HG03354 (cell line): Measurements from ENCODE around the gene MED14.

Experiments used
- ATAC-seq: cut with Tn5 transposase; IDR thresholded peaks from one replicate; pipeline ENCODE4 v1.9.1; 2021; ENCODE audit warnings: mild to moderate bottlenecking; ENCODE audit not compliant: unreplicated experiment, poor library complexity, severe bottlenecking

Gene MED14

DNA sequence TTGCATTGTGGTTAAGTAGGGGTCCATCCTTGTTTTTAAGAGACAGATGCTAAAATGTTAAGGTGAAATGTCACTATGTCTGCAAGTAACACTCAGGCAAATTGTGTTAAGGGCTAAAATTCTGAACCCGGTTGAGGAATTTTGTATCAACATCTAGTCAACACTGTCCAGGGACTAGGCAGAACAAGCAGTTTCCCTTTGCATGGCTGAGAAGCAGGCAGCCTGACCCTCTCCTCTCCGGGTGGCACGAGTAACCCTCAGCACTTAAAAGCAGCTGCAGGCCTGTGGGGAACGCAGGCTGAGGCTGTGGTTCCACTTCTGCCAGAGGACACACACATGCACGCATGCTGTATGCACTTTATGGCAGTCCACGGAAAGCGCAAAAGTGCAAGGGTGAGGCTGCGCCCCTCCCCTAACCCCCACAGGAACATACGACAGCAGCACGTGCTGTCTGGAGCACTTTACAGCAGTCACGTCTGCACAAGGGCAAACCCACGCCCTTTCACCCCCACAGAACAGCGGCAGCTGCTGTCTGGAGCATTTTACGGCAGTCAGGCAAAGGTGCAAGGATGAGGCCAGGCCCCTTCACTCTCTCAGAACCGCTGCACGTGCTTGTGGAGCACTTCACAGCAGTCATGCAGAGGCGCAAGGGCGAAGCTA lies 112.7 kb downstream of the MED14 start:
- ATAC-seq = no peak

DNA sequence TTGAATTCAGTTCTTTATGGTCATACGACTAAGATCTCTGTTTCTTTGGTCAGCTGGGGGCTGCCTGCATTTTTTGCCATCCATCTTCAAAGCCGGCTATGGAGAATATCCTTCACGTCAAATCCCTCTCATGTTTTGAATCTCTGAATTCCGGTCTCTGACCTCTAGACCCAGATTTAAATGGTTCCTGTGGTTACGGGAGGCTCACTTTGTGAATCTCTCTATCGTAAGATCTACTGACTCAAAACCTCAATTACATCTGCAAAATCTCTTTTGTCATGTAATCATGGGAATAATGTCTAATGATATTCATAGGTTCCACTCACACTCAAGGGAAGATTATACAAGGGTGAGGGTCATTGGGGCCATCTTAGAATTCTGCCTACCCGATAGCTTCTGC lies 117.8 kb downstream of the MED14 start:
- no peak for ATAC-seq

DNA sequence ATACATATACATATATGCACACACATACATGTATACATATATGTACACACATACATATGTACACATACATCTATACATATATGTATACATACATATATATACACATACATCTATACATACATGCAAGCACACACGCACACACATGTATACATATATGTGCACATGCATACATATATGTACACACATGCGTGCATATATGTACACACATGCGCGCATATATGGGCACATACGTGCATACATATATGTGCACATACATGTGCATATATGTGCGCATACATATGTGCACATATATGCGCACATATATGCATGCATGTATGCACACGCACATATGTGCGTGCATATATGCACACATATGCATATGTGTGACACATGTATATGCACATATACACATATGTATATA lies 119.4 kb downstream of the MED14 start:
- ATAC-seq = no peak

DNA sequence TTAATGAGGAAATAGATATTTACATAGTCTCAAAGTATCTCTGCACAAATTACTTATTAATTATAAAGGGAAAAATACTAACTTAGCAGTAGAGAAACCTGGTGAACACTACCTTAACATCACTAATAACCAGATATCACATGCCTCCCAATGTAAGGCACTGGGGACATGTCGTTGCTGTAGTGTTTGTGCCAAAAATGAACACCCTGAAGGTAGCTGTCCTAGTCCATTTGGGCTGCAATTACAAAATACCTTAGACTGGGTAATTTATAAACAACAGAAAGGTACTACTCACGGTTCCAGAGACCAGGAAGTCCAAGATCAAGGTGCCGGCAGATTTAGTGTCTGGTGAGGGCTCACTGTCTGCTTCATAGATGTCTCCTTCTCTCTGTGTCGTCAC lies 122.8 kb downstream of the MED14 start:
- no peak for ATAC-seq

DNA sequence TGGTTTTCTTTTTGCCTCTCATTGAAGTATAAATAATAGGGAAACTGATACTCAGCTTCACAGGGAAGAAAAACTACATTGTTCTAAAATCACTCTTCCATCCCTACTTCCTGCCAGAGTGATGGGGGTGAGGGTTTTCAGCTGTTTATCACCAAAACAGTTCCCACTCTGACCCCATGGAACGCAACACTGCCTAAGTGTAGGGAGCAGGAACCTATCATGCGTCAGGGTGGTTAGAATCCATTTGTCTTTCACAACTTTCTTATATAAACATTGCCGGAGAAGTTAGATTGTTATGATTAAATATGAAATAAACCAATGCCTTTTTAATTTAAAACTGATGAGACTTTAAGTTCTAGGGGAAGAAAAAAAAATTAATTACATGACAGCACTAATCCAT lies 128.0 kb downstream of the MED14 start:
- ATAC-seq = no peak

DNA sequence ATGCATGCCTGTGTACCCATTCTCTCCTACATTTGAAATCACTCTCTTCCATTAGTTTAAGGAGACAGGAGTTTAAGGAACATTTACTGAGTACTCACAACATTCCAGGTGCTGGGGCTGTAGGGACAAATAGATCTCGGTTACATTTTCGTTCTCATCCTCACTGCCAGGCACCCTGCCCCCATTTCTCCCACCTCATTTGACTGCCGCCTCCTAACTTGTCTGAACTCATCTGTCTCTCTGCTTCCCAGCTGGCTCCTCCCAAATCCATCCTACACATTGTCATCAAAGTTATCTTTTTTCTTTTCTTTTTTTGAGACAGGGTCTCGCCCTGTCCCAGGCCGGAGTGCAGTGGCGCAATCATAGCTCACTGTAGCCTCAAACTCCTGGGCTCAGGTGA lies 131.9 kb downstream of the MED14 start:
- no peak for ATAC-seq
